Activated CD8-positive, alpha-beta memory T cell treated with anti-CD3 and anti-CD28 coated beads for 24 hours (primary cell): ENCODE data around the gene C3orf20.
"Not testable (repeated sequence)": the region's sequence is repeated elsewhere in the genome, so short reads cannot be mapped to it uniquely, and the experiment has no call there.

ENCODE experiments used
- DNase-seq: peaks from one replicate; pipeline ENCODE4 v3.0.0-alpha.2; 2020

C3orf20 gene

GRCh38 chr3:14651440-14652251 is 23.3 kb upstream of the C3orf20 start, which contains the start of gene CCDC174:
Gene CCDC174 (plus strand): TSS chr3:14651762. CDS start chr3:14651837, 75 bp downstream.
- peak; percentile 95 for DNase-seq

- not testable (repeated sequence) for DNase-seq
Observed at GRCh38 chr3:14652360-14652907, 22.5 kb upstream of the C3orf20 start.

GRCh38 chr3:14657579-14657978 is 17.4 kb upstream of the C3orf20 start:
- no peak for DNase-seq

- DNase-seq, result no peak
Observed at GRCh38 chr3:14658978-14659377, 16.0 kb upstream of the C3orf20 start.

- no peak for DNase-seq
Observed at GRCh38 chr3:14660942-14661341, 14.0 kb upstream of the C3orf20 start.

- DNase-seq, result no peak
Observed at GRCh38 chr3:14663396-14664135, 11.4 kb upstream of the C3orf20 start.

- no peak for DNase-seq
Observed at GRCh38 chr3:14664170-14664569, 10.8 kb upstream of the C3orf20 start.

- no peak for DNase-seq
Observed at GRCh38 chr3:14672588-14672987, 2.4 kb upstream of the C3orf20 start.

- no peak for DNase-seq
Observed at GRCh38 chr3:14676881-14677280, 1.9 kb downstream of the C3orf20 start.

- no peak for DNase-seq
Observed at GRCh38 chr3:14678015-14678503, 3.1 kb downstream of the C3orf20 start.

GRCh38 chr3:14680115-14680514 is 5.2 kb downstream of the C3orf20 start:
- no peak for DNase-seq

GRCh38 chr3:14680716-14681115 is 5.8 kb downstream of the C3orf20 start:
- no peak for DNase-seq

- no peak for DNase-seq
Observed at GRCh38 chr3:14684447-14684846, 9.5 kb downstream of the C3orf20 start.

GRCh38 chr3:14685179-14685578 is 10.2 kb downstream of the C3orf20 start:
- DNase-seq, result no peak

- DNase-seq, result no peak
Observed at GRCh38 chr3:14687360-14687759, 12.4 kb downstream of the C3orf20 start.

GRCh38 chr3:14688525-14688924 is 13.6 kb downstream of the C3orf20 start:
- DNase-seq, result no peak

GRCh38 chr3:14689247-14689980 is 14.5 kb downstream of the C3orf20 start:
- DNase-seq, result no peak

GRCh38 chr3:14691239-14691638 is 16.3 kb downstream of the C3orf20 start:
- no peak for DNase-seq

GRCh38 chr3:14691719-14692118 is 16.8 kb downstream of the C3orf20 start:
- no peak for DNase-seq

GRCh38 chr3:14698601-14699244 is 23.8 kb downstream of the C3orf20 start:
- DNase-seq, result no peak

- no peak for DNase-seq
Observed at GRCh38 chr3:14699643-14700042, 24.7 kb downstream of the C3orf20 start.

GRCh38 chr3:14700891-14701290 is 25.9 kb downstream of the C3orf20 start:
- no peak for DNase-seq
